CD4-positive, alpha-beta memory T cell (primary cell): ENCODE data around the gene IL36RN. TPM values are rescaled to one million over a fixed set of nuclear protein-coding genes. Genes with fewer than 3 reads are reported as not detected.

ENCODE experiments used
- CTCF ChIA-PET: fragments of 350-600 bp; sonication (Branson Sonifier 250); formaldehyde crosslinking; loops from one replicate; lab custom pipeline; 2021; ENCODE audit warnings: inconsistent platforms; ENCODE audit not compliant: partially characterized antibody; lab: Charles Lee
- POLR2A ChIA-PET: fragments of 350-600 bp; sonication (Branson Sonifier 250); formaldehyde crosslinking; loops from one replicate; lab custom pipeline; 2021; ENCODE audit not compliant: partially characterized antibody; lab: Charles Lee
- DNase-seq, 5 donors: peaks; one replicate each; pipeline versions ENCODE4 v3.0.0 to v3.0.0-alpha.2; 2020 to 2022; ENCODE audit warnings: mixed read lengths in 1 of 5
- H3K27ac ChIP-seq: one replicate; pipeline ENCODE4 v1.7.0; 2013; ENCODE audit warnings: low read depth, low read length
- H3K27me3 ChIP-seq: 2 replicates; pipeline ENCODE4 v1.7.0; 2013; ENCODE audit warnings: mild to moderate bottlenecking, low read length, moderate library complexity; ENCODE audit not compliant: insufficient read depth
- H3K36me3 ChIP-seq: 2 replicates; pipeline ENCODE4 v1.7.0; 2013; ENCODE audit warnings: mild to moderate bottlenecking, low read length, moderate library complexity; ENCODE audit not compliant: insufficient read depth
- H3K4me1 ChIP-seq: 2 replicates; pipeline ENCODE4 v1.7.0; 2013; ENCODE audit warnings: mild to moderate bottlenecking, low read length, moderate library complexity; ENCODE audit not compliant: insufficient read depth
- H3K4me3 ChIP-seq, 2 donors: one replicate each; pipeline ENCODE4 v1.7.0; 2013; ENCODE audit warnings: low read length in 2 of 2, mild to moderate bottlenecking in 1 of 2
- H3K9me3 ChIP-seq, 2 donors: one replicate each; pipeline ENCODE4 v1.7.0; 2013; ENCODE audit warnings: low read length in 2 of 2, control low read depth in 1 of 2; ENCODE audit not compliant: control insufficient read depth in 1 of 2
- H3K27ac Mint-ChIP-seq, 7 donors: one replicate each; pipeline ENCODE4 v1.8.0; 2020 to 2021; ENCODE audit warnings: mixed read lengths in 7 of 7, mild to moderate bottlenecking in 6 of 7, inconsistent platforms in 3 of 7, moderate library complexity in 3 of 7
- H3K27me3 Mint-ChIP-seq, 2 donors: one replicate each; pipeline ENCODE4 v1.8.0; 2020 to 2021; ENCODE audit warnings: mixed read lengths in 2 of 2
- H3K36me3 Mint-ChIP-seq, 2 donors: one replicate each; pipeline ENCODE4 v1.8.0; 2020 to 2021; ENCODE audit warnings: mixed read lengths in 2 of 2, inconsistent platforms in 1 of 2, mild to moderate bottlenecking in 1 of 2
- H3K4me1 Mint-ChIP-seq, 4 donors: one replicate each; pipeline ENCODE4 v1.8.0; 2020 to 2021; ENCODE audit warnings: mixed read lengths in 4 of 4, mild to moderate bottlenecking in 1 of 4
- H3K4me3 Mint-ChIP-seq, 8 donors: one replicate each; pipeline ENCODE4 v1.8.0; 2020 to 2021; ENCODE audit warnings: mixed read lengths in 8 of 8, mild to moderate bottlenecking in 7 of 8, moderate library complexity in 6 of 8, inconsistent platforms in 3 of 8
- H3K9me3 Mint-ChIP-seq, 8 donors: one replicate each; pipeline ENCODE4 v1.8.0; 2020 to 2021; ENCODE audit warnings: mixed read lengths in 8 of 8, mild to moderate bottlenecking in 5 of 8, inconsistent platforms in 3 of 8, moderate library complexity in 1 of 8
- intact Hi-C: fragments of 100-400 bp; cut with micrococcal nuclease; formaldehyde crosslinking; loops from one replicate; pipeline ENCODE4 v1.15.1; 2023
- polyA plus RNA-seq, 2 donors: library from polyadenylated mRNA; unstranded; fragments of 300-500 nt; fragmentation: Illumina TruSeq; gene quantifications; one replicate each; pipeline ENCODE4 v1.2.3, GENCODE V29; 2021
- total RNA-seq, 2 experiments: library from RNA; stranded (reverse); gene quantifications; one replicate each; pipeline ENCODE4 v1.2.3, GENCODE V29; 2021

IL36RN gene
- total and polyA plus RNA-seq, 4 experiments from 2014 or later, result not detected

DNA sequence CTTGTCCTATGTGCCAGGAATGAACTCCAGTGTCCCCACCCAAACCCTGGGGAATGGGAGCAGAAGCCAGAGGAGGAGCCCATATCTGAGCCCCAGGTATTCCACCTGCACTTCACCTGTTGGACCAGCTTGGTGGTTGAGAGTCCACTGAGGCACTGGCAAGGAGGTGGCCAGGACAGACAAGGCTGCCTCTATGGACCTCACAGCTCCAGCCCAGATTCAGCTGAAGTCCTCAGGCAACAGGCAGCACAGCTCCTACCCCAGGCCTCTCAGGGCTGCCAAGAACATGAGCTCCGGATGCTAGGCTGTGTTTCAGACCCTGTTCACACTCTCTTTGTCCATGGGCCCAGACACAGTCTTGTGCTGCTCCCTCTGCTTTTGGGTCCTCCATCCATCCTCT lies 5.9 kb downstream of the IL36RN start:
- Mint-ChIP-seq H3K4me3 (no peak overlapping the region), H3K36me3 (peaks cover 0 to 3% of the 10 kb centered on the region in 2 donors), H3K27ac (no peak overlapping the region), H3K4me1 (no peaks in the 10 kb centered on the region), H3K9me3 (peaks cover 0 to 8% (median 1%) of the 10 kb centered on the region in 8 donors), H3K27me3 (peaks cover 8 to 13% of the 10 kb centered on the region in 2 donors)
- CTCF ChIA-PET, result interaction anchor here (1.2 kb wide), 2 partner anchors 10 to 18 kb away, joined by 3 read pairs; no protein-coding TSS in a partner anchor
- Histone ChIP-seq H3K9me3 (no peaks in the 10 kb centered on the region), H3K27me3 (no peaks in the 10 kb centered on the region), H3K4me1 (no peaks in the 10 kb centered on the region), H3K27ac (no peak overlapping the region), H3K36me3 (no peaks in the 10 kb centered on the region), H3K4me3 (no peak overlapping the region)
- intact Hi-C loops, result no loop called here
- no peak for DNase-seq
- POLR2A ChIA-PET, result no interaction called here

DNA sequence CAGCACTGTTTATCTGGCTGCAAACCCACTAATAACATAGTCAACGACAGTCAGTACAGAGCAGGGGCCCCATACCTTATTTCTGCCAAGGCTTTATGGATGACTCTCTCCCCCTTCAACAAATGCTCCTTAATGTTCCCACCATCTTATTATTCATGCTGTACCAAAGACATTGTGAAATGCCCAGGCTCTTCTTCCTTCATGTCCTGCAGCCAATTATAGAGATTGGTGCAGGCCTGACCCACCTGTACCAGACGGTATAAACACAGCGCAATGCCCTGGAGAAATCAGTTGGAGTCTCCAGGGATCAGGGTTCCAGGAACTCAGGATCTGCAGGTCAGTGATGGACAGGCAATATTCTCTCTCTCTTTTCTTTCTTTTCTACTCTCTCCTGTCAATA lies 8.7 kb downstream of the IL36RN start, which contains the start of gene IL1F10:
IL1F10 (plus strand) TSS at position 290 of the 400 bp plus-strand sequence. CDS start 4,769 bp downstream, outside the sequence.
- Histone ChIP-seq H3K27me3 (no peaks in the 10 kb centered on the region), H3K4me1 (no peaks in the 10 kb centered on the region), H3K27ac (no peak within 1 kb of the TSS), H3K9me3 (no peaks in the 10 kb centered on the region), H3K4me3 (no peak within 1 kb of the TSS), H3K36me3 (no peaks in the 10 kb centered on the region)
- intact Hi-C loops, result no loop called here
- H3K4me3 Mint-ChIP-seq, result no peak within 1 kb of the TSS
- ChIA-PET POLR2A (no interaction called here), CTCF (interaction anchor here (1.2 kb wide), 1 partner anchor 13 kb away, joined by 8 read pairs; no protein-coding TSS in a partner anchor)
- H3K36me3 Mint-ChIP-seq, result peaks cover 0 to 3% of the 10 kb centered on the region in 2 donors
- no peak for DNase-seq
- peaks cover 4 to 11% of the 10 kb centered on the region in 2 donors for H3K27me3 Mint-ChIP-seq
- peak within 1 kb of the TSS in 2 of 7 donors; percentile 10 to 44 for H3K27ac Mint-ChIP-seq
- H3K9me3 Mint-ChIP-seq, result peaks cover 0 to 8% (median 1%) of the 10 kb centered on the region in 8 donors
- H3K4me1 Mint-ChIP-seq, result no peaks in the 10 kb centered on the region

DNA sequence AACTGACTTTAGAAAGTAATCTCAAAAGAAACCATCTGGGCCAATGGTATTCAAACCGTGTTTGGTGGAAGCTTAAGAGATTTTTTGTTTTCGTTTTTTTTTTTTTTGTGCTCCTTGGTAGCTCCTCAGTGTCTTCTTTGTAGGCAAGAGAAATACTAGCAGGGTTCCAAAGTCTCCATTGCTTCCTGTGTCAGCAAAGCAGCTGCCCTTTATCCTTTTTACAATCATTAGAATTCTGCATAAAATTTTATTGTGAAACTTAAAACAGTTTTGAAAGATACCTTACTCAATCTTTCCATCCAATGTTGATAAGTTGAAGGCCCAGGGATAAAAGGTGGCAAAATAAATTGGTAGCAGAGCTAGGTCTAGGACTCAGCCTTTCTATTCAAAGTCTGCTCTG lies 9.3 kb downstream of the IL36RN start:
- Histone ChIP-seq H3K27me3 (no peaks in the 10 kb centered on the region), H3K4me1 (no peaks in the 10 kb centered on the region), H3K36me3 (no peaks in the 10 kb centered on the region), H3K9me3 (no peaks in the 10 kb centered on the region), H3K27ac (no peak overlapping the region), H3K4me3 (no peak overlapping the region)
- peaks cover 4 to 13% of the 10 kb centered on the region in 2 donors for H3K27me3 Mint-ChIP-seq
- CTCF ChIA-PET, result interaction anchor here (1.2 kb wide), 1 partner anchor 12 kb away, joined by 8 read pairs; no protein-coding TSS in a partner anchor
- H3K27ac Mint-ChIP-seq, result peak overlapping the region in 1 of 7 donors; percentile 44
- H3K36me3 Mint-ChIP-seq, result peaks cover 0 to 3% of the 10 kb centered on the region in 2 donors
- no peak overlapping the region for H3K4me3 Mint-ChIP-seq
- POLR2A ChIA-PET, result no interaction called here
- H3K4me1 Mint-ChIP-seq, result no peaks in the 10 kb centered on the region
- no peak for DNase-seq
- peaks cover 0 to 8% (median 1%) of the 10 kb centered on the region in 8 donors for H3K9me3 Mint-ChIP-seq
- intact Hi-C loops, result no loop called here

DNA sequence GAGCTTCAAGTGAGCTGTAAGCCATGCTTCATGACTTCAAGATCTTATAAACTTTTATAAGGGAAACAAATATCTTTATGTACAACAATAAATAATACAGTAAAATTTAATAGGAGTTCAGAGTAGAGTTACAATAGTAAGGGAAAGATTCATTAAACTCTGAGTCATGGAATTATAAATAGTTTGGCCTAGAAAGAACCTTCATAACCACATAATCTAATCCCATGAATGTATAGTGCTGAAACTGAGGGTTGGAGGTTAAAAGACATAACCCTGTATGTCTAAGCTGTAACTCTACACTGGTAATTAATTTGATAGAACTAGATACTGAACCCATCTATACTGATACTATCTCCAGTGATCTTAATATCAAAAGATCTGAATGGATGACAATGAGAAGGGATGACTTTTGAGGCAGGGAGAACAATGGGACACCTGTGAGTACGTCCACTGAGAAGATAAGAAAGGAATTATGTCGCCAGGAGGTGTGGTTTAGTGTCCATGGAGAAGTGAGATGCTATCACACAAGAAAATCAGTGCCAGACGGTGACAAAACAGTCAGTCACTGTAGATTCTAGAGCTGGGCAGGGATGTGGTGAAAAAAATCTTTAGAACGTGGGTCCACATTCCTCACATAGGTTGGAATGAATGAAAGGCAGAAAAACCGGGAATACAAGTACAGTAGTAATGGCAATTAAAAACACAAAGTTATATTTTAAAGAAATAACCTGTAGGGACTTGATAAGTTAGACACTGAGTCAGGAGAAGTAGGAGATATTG lies 9.9 kb downstream of the IL36RN start:
- ChIA-PET POLR2A (no interaction called here), CTCF (interaction anchor here (1.2 kb wide), 1 partner anchor 11 kb away, joined by 8 read pairs; no protein-coding TSS in a partner anchor)
- Histone ChIP-seq H3K4me1 (no peaks in the 10 kb centered on the region), H3K27me3 (no peaks in the 10 kb centered on the region), H3K27ac (no peak overlapping the region), H3K9me3 (no peaks in the 10 kb centered on the region), H3K36me3 (no peaks in the 10 kb centered on the region), H3K4me3 (no peak overlapping the region)
- H3K4me1 Mint-ChIP-seq, result no peaks in the 10 kb centered on the region
- H3K4me3 Mint-ChIP-seq, result no peak overlapping the region
- peaks cover 0 to 6% (median 1%) of the 10 kb centered on the region in 8 donors for H3K9me3 Mint-ChIP-seq
- peaks cover 0 to 3% of the 10 kb centered on the region in 2 donors for H3K36me3 Mint-ChIP-seq
- no peak for DNase-seq
- H3K27me3 Mint-ChIP-seq, result peaks cover under 1 to 12% of the 10 kb centered on the region in 2 donors
- intact Hi-C loops, result no loop called here
- no peak overlapping the region for H3K27ac Mint-ChIP-seq

DNA sequence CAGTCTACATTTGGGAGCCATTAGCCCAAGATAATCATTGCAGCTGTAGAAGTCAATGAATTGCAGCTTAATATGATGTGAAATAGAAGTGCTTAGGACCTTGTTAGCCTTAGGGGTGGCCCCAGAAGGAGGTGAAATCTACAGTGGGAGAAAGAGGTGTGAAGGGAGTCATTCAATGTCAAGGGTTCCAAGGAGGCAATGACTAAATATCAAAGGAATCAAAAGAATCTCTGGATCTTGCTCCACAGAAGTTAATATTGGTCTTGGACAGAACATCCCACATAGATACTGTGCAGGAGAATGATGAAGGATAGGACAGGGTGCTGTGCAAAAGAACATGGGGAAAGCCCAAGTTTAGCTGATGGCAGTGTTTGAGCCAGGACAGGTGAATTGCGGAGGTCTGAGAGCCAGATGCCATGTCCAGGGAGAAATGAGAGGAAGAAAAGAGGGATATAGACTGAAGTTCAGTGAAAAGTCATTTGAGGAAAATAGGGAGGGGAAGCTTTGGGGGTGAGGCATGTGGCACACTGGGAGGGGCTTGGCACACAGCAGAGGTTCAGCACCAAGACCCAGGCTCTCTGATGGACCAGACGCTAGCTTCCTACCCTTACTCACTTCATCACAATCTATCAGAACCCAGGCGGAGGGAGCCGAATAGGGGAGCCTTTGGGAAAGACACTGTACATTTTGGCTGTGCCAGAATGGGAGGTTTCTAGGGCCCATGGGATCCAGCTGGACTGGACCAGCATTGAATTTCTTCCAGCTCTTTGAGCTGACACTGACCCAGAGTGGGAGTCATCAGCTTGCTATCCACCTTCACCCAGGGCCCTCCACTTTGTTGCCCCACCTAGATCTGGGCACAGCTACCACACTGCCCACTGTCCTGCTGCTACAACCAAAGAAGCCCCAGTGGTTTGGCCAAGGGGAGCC lies 10.9 kb downstream of the IL36RN start:
- DNase-seq, result no peak
- Mint-ChIP-seq H3K9me3 (peaks cover 0 to 6% (median 1%) of the 10 kb centered on the region in 8 donors), H3K4me1 (peaks cover 1 to 2% (median 1%) of the 10 kb centered on the region in 4 donors), H3K27me3 (peaks cover 0 to 11% of the 10 kb centered on the region in 2 donors), H3K4me3 (no peak overlapping the region), H3K27ac (no peak overlapping the region), H3K36me3 (peaks cover 0 to 3% of the 10 kb centered on the region in 2 donors)
- CTCF ChIA-PET, result no interaction called here
- Histone ChIP-seq H3K9me3 (no peaks in the 10 kb centered on the region), H3K27me3 (no peaks in the 10 kb centered on the region), H3K4me3 (no peak overlapping the region), H3K27ac (no peak overlapping the region), H3K4me1 (peaks cover 3% of the 10 kb centered on the region), H3K36me3 (no peaks in the 10 kb centered on the region)
- POLR2A ChIA-PET, result no interaction called here
- intact Hi-C loops, result no loop called here

DNA sequence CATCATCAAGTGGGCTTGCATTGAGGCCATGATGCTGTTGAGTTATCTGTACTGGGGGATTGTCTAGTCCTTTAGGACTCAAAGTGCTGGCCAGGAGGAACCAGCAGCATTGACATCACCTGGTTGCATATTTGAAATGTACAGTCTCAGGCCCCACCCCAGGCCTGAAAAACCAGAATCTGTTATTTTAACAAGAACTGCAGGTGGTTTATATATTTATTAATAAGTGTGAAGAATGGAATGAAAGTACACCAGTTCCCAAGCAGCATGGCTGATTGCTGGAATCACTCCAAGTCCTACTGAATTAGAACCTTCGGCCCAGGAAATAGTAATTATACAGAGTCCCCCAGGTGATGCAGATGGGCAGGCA lies 11.6 kb downstream of the IL36RN start:
- H3K27ac Mint-ChIP-seq, result no peak overlapping the region
- H3K9me3 Mint-ChIP-seq, result peaks cover 0 to 3% (median 0%) of the 10 kb centered on the region in 8 donors
- H3K9me3 ChIP-seq, result no peaks in the 10 kb centered on the region
- peaks cover 2 to 6% (median 4%) of the 10 kb centered on the region in 4 donors for H3K4me1 Mint-ChIP-seq
- no peak overlapping the region for H3K27ac ChIP-seq
- H3K36me3 ChIP-seq, result no peaks in the 10 kb centered on the region
- H3K36me3 Mint-ChIP-seq, result no peaks in the 10 kb centered on the region
- H3K4me1 ChIP-seq, result peaks cover 4% of the 10 kb centered on the region
- CTCF ChIA-PET, result no interaction called here
- intact Hi-C loops, result no loop called here
- H3K27me3 Mint-ChIP-seq, result peaks cover 0 to 11% of the 10 kb centered on the region in 2 donors
- no peaks in the 10 kb centered on the region for H3K27me3 ChIP-seq
- no peak overlapping the region for H3K4me3 ChIP-seq
- no peak overlapping the region for H3K4me3 Mint-ChIP-seq
- DNase-seq, result no peak
- POLR2A ChIA-PET, result no interaction called here
